HL-60/S4 treated with retinoic acid at 250 ng/mL for 4 days and 3 days (cell line): Measurements from ENCODE around the gene CTF1.
"Not testable (repeated sequence)": the region's sequence is repeated elsewhere in the genome, so short reads cannot be mapped to it uniquely, and the experiment has no call there.

ENCODE experiments used
- in situ Hi-C: fragments of 300-500 bp; cut with MboI; formaldehyde crosslinking; loops from 2 replicates; pipeline ENCODE4 v1.7.0; 2022; ENCODE audit warnings: low sequenced_read_pairs

CTF1 gene, protein sequence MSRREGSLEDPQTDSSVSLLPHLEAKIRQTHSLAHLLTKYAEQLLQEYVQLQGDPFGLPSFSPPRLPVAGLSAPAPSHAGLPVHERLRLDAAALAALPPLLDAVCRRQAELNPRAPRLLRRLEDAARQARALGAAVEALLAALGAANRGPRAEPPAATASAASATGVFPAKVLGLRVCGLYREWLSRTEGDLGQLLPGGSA

DNA sequence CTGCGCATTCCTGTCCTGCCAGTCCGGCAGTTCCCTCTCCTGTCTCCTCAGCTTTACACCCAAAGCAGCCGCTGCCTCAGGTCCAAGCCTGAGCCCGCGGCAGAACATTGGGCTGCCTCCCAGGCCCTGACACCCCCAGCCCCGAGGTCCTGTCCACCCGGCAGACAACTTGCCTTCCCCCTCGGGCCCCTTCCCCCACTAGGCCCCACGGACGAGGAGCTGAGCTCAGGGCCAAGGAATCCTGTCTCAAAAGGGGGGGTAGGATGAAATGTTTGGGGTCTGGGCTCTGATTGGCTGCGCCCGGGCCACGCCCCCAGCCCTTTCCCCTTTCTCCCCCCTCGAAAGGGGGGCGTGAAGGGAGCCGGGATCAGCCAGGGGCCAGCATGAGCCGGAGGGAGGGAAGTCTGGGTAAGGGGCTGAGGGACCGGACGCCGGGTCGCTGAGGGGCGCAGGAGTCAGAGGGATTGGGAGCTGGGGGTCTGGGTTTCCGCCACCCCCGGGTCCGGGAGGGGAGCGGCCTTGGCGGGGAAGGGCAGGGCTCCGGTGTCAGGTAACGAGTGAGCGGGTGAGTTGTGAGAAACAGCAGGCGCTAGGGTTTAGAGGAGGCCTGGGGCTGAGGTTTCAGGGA lies at the start of gene CTF1:
TSS of gene CTF1 (plus strand) at position 354 of the 628 bp plus-strand sequence. CDS start at position 384, 30 bp downstream.
- in situ Hi-C loops, result no loop called here

DNA sequence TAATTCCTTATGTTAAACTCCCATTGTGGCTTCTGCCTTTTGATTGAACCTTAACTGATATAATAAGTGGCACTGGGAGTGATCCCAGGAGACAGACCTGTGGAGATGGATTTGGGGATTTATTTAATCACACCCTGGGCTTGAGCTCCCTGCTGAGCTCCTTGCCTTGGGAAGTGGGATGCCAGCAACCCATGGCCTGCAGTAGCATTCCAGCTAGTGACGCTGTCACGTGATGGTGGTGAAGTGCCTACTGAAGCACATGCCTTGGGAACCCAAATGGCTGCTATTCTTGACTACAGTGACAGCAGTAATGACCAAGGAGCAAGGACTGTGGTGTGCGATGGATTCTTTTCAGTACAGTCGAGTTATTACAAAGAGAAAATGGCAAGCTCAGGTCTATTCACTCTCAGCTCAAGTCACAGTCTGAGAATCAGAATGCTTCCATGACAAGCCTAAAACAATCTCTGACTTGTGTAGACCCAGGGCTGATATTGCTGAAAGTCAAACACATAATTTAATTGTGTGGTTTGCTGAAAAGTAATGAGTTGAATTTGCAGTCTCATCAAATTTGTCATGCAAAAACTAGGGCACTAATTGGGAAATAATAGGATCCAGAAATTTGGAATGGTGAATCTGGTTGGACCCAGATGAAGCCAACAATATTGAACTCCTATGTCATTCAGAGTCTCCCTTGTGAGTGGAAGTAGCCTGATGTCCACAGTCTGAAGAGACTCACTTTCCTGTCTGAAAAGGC lies 49.6 kb upstream of the CTF1 start:
- in situ Hi-C loops, result loop anchor here (10.0 kb wide), 1 partner anchor 68 kb away; no protein-coding TSS in a partner anchor

DNA sequence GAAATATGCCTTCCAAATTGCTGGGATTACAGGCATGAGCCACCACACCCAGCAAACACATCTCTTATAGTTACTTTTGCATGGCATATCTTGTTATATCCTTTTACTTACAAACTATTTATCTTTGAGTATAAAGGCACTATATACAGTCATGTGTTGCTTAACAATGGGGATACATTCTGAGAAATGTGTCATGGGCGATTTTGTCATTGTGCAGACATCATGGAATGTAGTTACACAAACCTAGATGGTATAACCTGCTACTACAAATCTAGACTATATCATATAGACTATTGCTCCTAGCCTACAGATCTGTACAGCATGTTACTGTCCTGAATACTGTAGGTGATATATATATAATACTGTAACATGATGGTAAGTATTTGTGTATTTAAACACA lies 46.2 kb upstream of the CTF1 start:
- in situ Hi-C loops, result no loop called here

DNA sequence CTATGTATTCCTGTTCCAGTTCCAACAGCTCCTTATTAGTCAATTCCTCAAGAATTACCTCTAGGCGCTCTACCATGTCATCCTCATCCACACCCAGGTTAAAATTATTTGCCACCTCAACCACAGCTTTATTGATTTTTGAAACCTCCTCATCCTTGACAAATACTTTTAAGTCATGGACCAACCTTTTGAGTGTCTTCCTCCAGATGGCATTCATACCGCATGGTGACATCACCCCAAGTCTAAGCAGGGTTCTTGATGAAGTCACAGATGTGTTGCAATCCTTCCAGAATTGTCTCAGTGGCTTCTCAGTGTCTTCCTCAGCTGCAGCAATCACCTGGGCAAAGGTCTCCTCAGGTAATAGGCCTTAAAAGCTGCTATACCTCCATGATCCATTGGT lies 42.7 kb upstream of the CTF1 start:
- in situ Hi-C loops, result no loop called here

DNA sequence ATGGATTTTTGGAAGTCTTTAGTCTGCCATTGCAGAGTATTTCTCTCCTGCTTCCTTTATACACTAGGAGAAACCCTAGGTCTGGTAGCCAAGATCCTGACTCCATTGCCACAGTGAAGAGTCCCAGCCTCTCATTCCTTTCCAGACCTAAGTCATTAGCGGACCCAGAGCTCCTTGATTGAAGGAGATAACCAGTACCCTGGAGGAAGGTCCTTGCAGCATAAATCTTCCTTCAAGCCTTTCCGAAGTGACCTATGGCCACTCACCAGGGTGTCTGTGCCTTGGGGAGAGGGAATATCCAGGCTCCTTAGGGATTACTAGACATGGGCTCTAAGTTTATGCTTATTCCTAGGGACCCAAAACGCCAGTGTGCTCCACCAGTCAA lies 38.3 kb upstream of the CTF1 start:
- in situ Hi-C loops, result no loop called here

DNA sequence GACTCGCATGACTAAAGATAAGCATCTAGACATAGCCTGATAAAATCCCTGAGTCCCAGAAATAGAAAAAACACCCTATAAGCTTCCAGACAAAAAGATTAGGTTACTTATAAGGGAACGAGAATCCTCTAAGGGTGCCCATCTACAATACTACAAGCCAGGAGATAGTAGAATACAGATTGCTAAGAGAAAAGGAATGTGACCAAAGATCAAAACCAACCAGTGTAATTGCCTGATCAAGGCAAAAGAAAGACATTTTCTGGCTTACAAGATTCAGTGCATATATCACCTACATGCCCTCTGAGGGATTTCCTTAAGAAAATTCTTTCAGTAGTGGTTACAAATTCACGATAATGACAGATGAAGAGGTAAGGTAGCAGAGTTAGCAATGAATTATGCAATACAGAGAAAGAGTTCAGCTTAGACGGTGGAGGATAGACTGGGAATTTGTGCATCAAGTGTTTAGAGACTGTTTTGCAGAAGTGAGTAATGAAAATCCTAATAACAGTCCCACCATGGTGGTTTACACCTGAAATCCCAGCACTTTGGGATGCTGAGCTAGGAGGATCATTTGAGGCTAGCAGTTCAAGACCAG lies 37.5 kb upstream of the CTF1 start:
- in situ Hi-C loops, result no loop called here

DNA sequence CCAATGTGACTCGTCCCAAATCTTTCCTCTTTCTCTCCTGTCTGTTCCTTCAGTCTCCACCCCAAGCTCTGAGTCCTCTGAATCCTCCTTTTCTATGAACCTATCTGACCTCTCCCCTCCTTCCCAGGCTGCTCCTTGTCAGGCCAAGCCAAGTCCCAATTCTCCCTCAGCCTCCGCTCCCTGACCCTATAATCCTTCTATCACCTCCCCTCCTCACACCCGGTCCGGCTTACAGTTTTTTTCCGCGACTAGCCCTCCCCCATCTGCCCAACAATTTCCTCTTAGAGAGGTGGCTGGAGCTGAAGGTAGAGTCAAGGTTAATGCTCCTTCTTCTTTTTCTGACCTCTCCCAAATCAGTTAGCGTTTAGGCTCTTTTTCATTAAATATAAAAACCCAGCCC lies 35.7 kb upstream of the CTF1 start:
- in situ Hi-C loops, result not testable (repeated sequence)

DNA sequence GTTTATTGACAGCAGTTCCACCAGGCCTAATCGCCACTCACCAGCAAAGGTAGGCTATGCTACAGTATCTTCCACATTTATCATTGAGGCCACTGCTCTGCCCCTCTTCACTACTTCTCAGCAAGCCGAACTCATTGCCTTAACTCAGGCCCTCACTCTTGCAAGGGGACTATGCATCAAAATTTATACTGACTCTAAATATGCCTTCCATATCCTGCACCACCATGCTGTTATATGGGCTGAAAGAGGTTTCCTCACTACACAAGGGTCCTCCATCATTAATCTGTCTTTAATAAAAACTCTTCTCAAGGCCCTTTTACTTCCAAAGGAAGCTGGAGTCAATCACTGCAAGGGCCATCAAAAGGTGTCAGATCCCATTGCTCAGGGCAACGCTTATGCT lies 33.2 kb upstream of the CTF1 start:
- in situ Hi-C loops, result not testable (repeated sequence)

DNA sequence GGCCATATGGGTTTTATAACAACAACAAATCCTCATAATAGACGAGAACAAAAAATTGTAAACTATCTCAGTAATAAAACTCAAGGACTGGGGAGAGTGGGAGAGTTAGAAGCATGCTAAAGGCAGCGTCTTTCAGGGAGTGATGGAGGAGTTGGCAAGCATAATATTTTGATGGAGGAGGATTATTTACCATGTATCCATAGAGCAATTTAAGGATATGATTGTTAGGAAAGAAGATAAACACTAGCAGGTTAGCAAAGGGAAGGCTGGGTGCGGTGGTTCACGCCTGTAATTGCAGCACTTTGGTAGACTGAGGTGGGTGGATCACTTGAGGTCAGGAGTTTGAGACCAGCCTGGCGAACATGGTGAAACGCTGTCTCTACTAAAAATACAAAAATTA lies 30.4 kb upstream of the CTF1 start:
- in situ Hi-C loops, result no loop called here

DNA sequence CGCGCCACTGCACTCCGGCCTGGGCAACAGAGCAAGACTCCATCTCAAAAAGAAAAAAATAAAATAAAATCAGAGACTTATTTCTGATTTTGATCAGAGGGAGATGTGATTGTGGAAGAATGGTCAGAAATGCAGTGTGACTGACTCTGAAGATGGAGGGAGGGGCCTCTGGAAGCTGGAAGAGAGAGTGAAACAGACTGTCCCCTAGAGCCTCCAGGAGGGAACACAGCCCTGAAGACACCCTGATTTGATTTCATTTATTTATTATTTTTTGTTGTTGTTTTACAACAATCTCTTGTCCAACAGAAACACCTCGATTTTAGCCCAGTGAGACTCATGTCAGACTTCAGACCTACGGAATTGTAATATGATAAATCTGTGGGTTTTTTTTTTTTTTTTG lies 28.7 kb upstream of the CTF1 start:
- in situ Hi-C loops, result no loop called here

DNA sequence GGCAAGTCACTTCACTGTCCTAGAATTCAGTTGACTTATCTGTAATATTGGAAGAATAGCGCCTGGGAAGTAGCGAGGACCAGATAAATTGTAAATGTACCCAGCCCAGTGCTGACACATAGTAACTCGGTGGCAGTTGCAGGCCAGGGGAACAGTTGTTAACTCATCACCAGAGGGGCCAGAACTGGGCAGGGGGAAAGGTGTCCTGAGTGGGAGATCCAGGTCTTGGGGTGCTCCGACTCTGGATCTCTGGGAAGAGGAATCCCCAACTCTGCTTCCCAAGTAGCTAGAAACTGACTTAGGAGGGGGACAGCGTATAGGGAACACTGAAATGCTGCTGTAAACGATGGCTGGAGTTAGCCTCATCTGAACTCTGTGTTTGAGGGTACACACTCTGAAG lies 25.5 kb upstream of the CTF1 start:
- in situ Hi-C loops, result no loop called here

DNA sequence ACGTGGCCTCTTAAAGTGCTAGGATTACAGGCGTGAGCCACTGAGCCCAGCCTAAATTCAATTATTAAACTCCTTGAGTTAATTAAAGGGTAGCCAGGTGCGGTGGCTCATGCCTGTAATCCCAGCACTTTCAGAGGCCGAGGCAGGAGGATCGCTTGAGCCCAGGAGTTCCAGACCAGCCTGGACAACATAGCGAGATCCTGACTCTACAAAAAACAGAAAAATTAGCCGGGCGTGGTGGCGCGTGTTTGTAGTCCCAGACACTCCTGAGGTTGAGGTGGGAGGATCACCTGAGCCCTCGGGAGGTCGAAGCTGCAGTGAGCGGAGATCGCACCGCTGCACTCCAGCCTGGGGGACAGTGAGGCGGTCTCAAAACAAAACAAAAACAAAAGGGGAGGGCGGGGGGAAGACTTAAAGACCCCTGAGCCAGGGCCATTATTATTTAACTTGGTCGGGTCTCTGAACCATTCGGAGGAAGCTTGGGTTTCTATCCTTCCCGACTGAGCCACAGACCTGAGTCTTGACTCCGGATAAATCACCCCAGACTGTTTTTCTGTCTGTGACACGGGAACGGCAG lies 22.1 kb upstream of the CTF1 start:
- in situ Hi-C loops, result no loop called here

DNA sequence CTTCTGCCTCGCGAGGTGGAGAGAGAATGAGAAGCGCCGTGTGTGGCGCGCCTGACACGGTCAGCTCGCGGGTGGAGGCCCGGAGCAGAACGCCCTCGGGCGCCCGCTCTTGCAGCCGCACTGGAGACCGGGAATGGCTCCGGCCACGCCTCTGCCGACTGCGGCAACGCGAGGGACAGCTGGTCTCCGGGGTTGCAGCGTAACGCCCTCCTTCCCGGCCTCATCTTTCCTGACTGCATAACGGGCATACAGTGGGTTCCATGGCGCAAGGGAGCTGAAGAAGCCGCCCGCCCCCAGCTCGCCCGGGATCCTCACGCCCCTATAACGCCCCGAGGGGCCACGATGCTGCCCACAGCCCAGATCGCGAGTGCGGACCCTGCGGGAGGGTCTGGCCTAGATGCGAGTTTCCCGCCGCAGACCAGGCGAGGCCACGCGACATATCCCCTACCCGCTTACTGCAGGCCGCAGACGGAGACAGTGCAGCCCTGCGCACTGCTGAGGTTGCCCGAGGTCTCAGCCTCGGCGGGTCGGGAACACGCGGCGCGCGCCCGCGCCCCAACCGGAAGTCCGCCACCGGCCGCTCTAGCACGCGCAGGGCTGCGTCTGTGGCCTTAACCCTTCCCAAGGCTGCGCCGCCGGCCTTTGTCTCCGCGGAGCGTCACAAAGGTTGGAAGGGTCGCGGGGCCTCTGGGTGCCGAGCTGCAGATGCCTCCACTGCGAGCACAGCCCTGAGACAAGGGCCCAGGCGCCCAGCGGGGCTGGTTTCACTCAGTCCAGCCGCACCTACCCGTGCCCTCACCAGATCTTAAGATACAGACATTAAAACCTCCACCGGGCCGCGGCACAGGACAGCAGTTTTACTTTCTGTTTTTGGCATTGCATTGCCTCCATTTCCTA lies 21.3 kb upstream of the CTF1 start:
- in situ Hi-C loops, result no loop called here

DNA sequence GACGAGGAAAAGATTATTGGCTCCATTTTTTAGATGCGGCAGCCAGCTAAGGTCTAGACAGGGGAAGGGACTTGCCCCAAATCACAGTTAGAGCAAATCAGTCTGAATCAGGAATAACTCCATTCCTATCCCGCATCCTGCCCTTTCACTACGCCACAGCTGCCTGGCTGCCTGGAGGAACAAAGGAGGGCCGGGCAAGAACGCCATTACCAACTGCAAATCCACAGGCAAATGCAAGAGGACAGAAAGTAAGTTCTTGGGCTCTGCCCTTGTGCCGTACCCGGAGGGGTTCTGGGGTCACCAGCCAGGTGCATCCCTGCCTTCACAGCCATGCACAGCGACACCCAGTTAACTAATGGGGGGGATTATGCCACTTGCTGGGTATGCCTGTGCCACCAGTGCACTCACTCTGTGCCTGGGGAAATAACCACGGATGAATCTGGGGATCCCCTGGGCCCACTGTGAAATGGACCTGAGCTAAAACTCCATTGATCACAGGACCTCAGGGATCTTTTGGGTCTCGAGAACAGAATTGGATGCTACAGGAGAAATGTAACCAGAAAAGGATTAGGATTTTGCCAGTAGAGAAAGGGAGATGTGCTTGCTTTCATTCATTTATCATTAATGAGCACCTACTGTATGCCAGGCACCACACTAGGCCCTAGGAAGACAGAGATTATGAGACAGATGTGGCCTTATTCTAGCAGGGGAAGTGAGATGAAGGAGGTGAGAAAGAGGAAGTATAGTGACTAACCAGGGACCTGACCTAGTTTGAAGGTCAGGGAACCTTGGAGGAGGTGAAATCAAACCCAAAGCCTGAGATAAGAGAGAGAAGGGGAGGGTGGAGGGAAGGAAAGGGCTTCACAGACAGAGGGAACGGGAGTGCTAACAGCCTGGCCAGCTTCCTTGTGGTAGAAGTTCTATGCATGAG lies 20.3 kb upstream of the CTF1 start:
- in situ Hi-C loops, result no loop called here

DNA sequence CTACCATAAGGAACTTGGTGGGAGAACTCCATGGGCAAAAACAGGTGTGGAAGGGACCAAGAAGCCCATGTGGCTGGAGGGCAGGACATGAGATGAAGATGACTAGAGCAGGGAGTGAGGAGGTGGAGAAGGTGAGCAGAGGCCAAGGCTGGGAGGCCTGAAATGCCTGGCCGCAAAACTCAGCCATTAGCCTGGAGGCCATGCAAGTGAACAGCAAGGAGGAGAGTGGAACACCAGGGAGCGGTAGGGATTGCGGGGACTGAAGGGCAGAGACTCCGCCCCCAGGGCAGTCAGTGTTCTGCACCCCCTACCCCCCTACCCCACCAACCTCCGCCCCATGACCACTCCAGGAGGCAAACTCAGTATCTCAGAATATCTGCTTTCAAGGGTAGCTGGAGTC lies 19.5 kb upstream of the CTF1 start:
- in situ Hi-C loops, result no loop called here

DNA sequence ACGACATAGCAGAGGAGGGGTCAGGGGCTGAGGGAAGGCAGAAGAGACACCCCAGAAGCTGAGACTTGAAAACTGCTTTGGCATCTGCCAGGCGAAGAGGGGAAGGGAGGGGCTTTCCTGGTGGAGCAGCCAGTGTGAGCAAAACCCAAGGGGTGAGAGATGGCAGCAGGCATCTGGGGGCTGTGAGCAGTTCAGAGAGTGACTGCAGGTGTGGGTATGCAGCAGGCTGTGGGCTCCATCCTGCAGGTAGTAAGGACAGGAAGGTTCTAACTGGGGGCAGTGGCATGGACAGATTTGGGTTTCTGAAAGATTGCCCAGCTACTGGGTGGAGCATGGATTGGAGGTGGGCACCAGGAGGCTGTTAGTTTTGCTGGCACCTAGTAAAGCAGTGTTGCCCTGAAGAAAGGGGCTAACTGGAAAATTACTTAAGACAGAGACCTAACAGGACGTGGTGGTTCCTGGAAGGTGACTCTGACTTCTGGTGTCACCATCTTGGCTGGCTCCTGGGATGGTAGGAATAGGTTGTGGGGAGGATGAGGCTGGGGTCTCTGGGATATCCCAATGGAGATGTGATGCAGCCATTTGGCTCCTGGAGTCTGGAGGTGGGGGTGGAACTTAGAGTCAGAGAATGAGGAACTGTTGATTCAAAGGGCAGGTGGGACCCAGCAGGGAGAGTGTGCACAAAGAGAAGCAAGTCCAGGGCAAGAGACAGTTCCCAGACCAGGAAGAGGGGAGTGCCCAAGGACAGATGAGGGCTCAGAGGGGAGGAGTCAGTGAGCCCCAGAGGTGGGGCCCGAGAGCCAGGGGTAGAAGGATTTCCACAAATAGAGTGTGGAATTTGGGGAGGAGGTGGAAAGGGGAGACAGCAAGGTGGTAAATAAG lies 13.7 kb upstream of the CTF1 start:
- in situ Hi-C loops, result no loop called here

DNA sequence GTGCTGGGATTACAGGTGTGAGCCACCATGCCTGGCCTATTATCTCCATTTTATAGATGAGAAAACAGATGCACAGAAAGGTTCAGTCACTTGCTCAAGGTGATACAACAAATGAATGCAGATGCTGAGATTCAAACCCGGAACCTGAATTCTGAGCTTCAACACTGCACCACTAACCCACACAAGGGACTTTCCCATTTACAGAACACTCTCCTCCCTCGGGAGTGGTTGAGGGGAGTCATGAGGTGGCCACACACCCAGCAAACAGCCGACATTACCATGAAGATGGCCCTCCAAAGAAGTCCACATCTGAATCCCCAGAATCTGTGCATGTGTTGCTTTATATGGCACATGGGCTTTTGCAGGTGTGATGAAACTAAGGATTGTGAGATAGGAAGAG lies 11.7 kb upstream of the CTF1 start:
- in situ Hi-C loops, result no loop called here

DNA sequence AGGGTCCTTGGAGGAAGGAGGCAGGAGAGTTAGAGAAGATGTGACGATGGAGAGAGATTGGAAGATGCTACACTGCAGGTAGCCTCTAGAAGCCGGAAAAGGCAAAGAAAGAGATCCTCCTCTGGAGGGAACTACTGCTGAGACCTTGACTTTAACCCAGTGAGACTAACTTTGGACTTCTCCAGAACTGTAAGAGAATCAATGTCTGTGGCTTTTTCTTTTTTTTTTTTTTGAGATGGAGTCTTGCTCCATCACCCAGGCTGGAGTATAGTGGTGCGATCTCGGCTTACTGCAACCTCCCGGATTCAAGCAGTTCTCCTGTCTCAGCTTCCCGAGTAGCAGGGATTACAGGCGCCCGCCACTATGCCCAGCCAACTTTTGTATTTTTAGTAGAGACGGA lies 11.2 kb upstream of the CTF1 start:
- in situ Hi-C loops, result no loop called here

DNA sequence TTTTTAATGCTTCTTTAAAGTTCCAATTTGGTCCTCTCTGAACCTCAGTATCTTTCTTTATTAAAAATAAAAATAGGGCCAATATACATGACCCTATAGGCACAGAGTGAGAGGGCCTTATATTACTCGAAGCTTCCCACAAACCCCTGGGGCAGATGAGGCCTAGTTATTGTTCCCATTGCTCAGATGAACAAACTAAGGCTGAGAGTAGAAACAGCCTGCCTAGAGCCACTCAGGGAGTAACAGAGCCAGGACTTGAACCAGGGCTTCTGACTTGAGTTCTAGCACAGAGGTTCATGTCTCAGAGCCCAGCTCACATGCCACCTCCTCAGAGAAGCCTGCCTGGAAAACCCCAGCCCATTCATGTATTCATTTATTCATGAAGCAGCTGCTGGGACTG lies 10.3 kb upstream of the CTF1 start:
- in situ Hi-C loops, result no loop called here
